ENCODE results near the gene ATP10A. TPM values are rescaled to one million over a fixed set of nuclear protein-coding genes. Genes with fewer than 3 reads are reported as not detected.
A peak's percentile ranks its signal among the peaks of the same experiment; 100 is the strongest.

The ATP10A gene
- total and polyA plus RNA-seq, 7 donors = 0.08 to 0.60 (median 0.36) TPM

DNA sequence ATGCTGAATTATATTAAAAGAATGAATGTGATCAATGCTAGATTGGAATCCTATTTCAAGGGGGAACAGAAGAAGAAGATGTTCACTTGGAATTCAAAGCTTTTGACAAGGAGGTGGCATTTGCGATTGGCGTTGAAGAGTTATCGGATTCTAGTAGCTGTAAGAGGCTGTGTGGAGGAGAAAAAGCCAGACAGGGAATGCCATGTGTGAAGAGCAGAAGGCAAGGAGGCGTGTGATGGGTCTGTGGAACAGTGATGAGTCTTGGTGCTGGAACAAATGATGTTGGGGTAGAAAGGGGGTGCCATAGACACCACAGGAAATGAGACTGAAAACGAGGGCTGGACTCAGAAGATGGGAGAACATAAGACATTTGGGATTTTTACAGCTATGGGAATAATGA, 30.5 kb upstream of the ATP10A start:
- ATAC-seq (no peak), DNase-seq (no peak)
- Histone ChIP-seq H3K4me3 (no peak overlapping the region), H3K27ac (no peak overlapping the region), H3K27me3 (ENCODE audit: insufficient read depth in 3 of 3, low read length in 2 of 3) (no peaks in the 10 kb centered on the region), H3K36me3 (ENCODE audit: insufficient read depth in 1 of 2, low read depth in 1 of 2) (no peaks in the 10 kb centered on the region), H3K4me1 (peaks cover 4% of the 10 kb centered on the region), H3K9me3 (no peaks in the 10 kb centered on the region)
- no peak for TF ChIP-seq CTCF (IDR thresholded peaks at IDR 0.05)
- 84 to 92% (median 89%) methylated on average over 5 of the region's 5 CpGs for WGBS, 3 donors
- intact Hi-C loops (cut with DNase I) = loop anchor here in 1 of 2 donors (10.0 kb wide), 1 partner anchor 59 kb away; no protein-coding TSS in a partner anchor

GRCh38 chr15:25892126-25892525, 29.0 kb upstream of the ATP10A start:
- ATAC-seq = peak in 2 of 4 donors; percentile 57 to 58
- H3K9me3 ChIP-seq = no peaks in the 10 kb centered on the region
- peaks cover 4% of the 10 kb centered on the region for H3K4me1 ChIP-seq
- no peak overlapping the region for H3K27ac ChIP-seq
- 47 to 68% (median 53%) methylated on average over 3 of the region's 3 CpGs for WGBS, 3 donors
- TF ChIP-seq CTCF (IDR thresholded peaks at IDR 0.05) = no peak
- intact Hi-C loops (cut with DNase I) = loop anchor here in 1 of 2 donors (10.0 kb wide), 1 partner anchor 57 kb away; no protein-coding TSS in a partner anchor
- H3K36me3 ChIP-seq (ENCODE audit: insufficient read depth in 1 of 2, low read depth in 1 of 2) = no peaks in the 10 kb centered on the region
- no peak for DNase-seq
- no peaks in the 10 kb centered on the region for H3K27me3 ChIP-seq (ENCODE audit: insufficient read depth in 3 of 3, low read length in 2 of 3)
- H3K4me3 ChIP-seq = no peak overlapping the region

- WGBS, 3 donors = 84 to 91% (median 87%) methylated on average over 4 of the region's 4 CpGs
- no peaks in the 10 kb centered on the region for H3K9me3 ChIP-seq
- no peak for ATAC-seq
- intact Hi-C loops (cut with DNase I) = loop anchor here in 1 of 2 donors (10.0 kb wide), 1 partner anchor 56 kb away; no protein-coding TSS in a partner anchor
- peaks cover 9% of the 10 kb centered on the region for H3K4me1 ChIP-seq
- H3K4me3 ChIP-seq = no peak overlapping the region
- DNase-seq = no peak
- no peaks in the 10 kb centered on the region for H3K36me3 ChIP-seq (ENCODE audit: insufficient read depth in 1 of 2, low read depth in 1 of 2)
- H3K27me3 ChIP-seq (ENCODE audit: insufficient read depth in 3 of 3, low read length in 2 of 3) = no peaks in the 10 kb centered on the region
- no peak overlapping the region for H3K27ac ChIP-seq
- TF ChIP-seq CTCF (IDR thresholded peaks at IDR 0.05) = no peak
Measured at GRCh38 chr15:25891081-25891480, 28.0 kb upstream of the ATP10A start.

GRCh38 chr15:25890529-25890928, 27.4 kb upstream of the ATP10A start:
- H3K4me3 ChIP-seq = no peak overlapping the region
- no peak for TF ChIP-seq CTCF (IDR thresholded peaks at IDR 0.05)
- DNase-seq = no peak
- H3K36me3 ChIP-seq (ENCODE audit: insufficient read depth in 1 of 2, low read depth in 1 of 2) = no peaks in the 10 kb centered on the region
- no peaks in the 10 kb centered on the region for H3K9me3 ChIP-seq
- peaks cover 9% of the 10 kb centered on the region for H3K4me1 ChIP-seq
- no peaks in the 10 kb centered on the region for H3K27me3 ChIP-seq (ENCODE audit: insufficient read depth in 3 of 3, low read length in 2 of 3)
- WGBS, 3 donors = 15 to 33% (median 28%) methylated on average over 5 of the region's 5 CpGs
- peak in 2 of 4 donors; percentile 55 to 78 for ATAC-seq
- intact Hi-C loops (cut with DNase I) = loop anchor here in 1 of 2 donors (10.0 kb wide), 1 partner anchor 56 kb away; no protein-coding TSS in a partner anchor
- H3K27ac ChIP-seq = no peak overlapping the region

DNA sequence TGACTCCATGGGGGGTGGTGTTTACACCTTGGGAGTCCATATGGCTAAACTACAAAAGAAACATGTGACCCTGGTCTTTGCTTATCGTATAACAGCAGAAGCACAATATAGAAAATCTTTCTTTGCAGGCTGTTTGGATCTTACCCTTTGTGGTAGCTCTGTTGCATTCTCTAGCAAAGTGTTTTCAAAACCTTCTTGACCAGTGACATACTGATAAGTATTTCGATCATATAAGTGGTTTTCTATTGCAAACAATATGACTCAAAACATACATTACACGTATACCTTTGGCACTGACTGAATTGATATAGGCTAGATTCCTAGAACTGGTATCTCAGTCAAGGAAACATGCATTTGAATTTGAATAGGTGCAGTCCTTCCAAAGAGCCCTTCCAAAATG, 24.7 kb upstream of the ATP10A start:
- WGBS, 3 donors = 70 to 92% (median 83%) methylated on average over 3 of the region's 3 CpGs
- Histone ChIP-seq H3K27ac (no peak overlapping the region), H3K9me3 (no peaks in the 10 kb centered on the region), H3K36me3 (ENCODE audit: insufficient read depth in 1 of 2, low read depth in 1 of 2) (no peaks in the 10 kb centered on the region), H3K4me1 (peaks cover 9% of the 10 kb centered on the region), H3K27me3 (ENCODE audit: insufficient read depth in 3 of 3, low read length in 2 of 3) (no peaks in the 10 kb centered on the region), H3K4me3 (no peak overlapping the region)
- ATAC-seq (no peak), DNase-seq (no peak)
- no peak for TF ChIP-seq CTCF (IDR thresholded peaks at IDR 0.05)
- intact Hi-C loops (cut with DNase I) = no loop called here
